Measurements from ENCODE around the gene C2orf74. TPM values are rescaled to one million over a fixed set of nuclear protein-coding genes. Genes with fewer than 3 reads are reported as not detected.
"Not testable (repeated sequence)": the region's sequence is repeated elsewhere in the genome, so short reads cannot be mapped to it uniquely, and the experiment has no call there.

C2orf74 gene
- total and polyA plus RNA-seq, 10 donors = 9.4 to 36.7 (median 24.1) TPM

- no peak overlapping the region for H3K27ac ChIP-seq
- WGBS, 5 donors = 63 to 87% (median 78%) methylated on average over 3 of the region's 3 CpGs
- DNase-seq = no peak
These were observed 36.8 kb upstream of the C2orf74 start for GRCh38 chr2:61125123-61125710.

GRCh38 chr2:61125798-61126197 is 36.2 kb upstream of the C2orf74 start:
- Histone ChIP-seq H3K36me3 (peaks cover 0 to 4% (median 0%) of the 10 kb centered on the region in 6 donors), H3K4me3 (no peak overlapping the region), H3K27ac (no peak overlapping the region), H3K4me1 (no peaks in the 10 kb centered on the region), H3K9me3 (peaks cover 0 to 20% (median 16%) of the 10 kb centered on the region in 8 donors), H3K27me3 (replicated peaks in 1 of 7) (no peaks in the 10 kb centered on the region)
- intact Hi-C loops (cut with DNase I; ENCODE audit: low total_unique reads) = no loop called here
- TF ChIP-seq CTCF (IDR thresholded peaks at IDR 0.05 in 8 of 11, conservative IDR thresholded peaks at IDR 0.05 in 3 of 11) = no peak
- no peak for TF ChIP-seq POLR2AphosphoS5 (IDR thresholded peaks at IDR 0.05)
- no peak for TF ChIP-seq POLR2A (IDR thresholded peaks at IDR 0.05)
- 92 to 99% (median 97%) methylated on average over 3 of the region's 3 CpGs for WGBS, 5 donors
- no peak for DNase-seq

More at GRCh38 chr2:61125123-61125710, 36.8 kb upstream of the C2orf74 start:
- Histone ChIP-seq H3K27me3 (replicated peaks in 1 of 7) (no peaks in the 10 kb centered on the region), H3K36me3 (peaks cover 0 to 10% (median 0%) of the 10 kb centered on the region in 6 donors), H3K4me1 (no peaks in the 10 kb centered on the region), H3K4me3 (no peak overlapping the region), H3K9me3 (peaks cover 0 to 20% (median 16%) of the 10 kb centered on the region in 8 donors)
- TF ChIP-seq POLR2A (IDR thresholded peaks at IDR 0.05) (no peak), CTCF (IDR thresholded peaks at IDR 0.05 in 8 of 11, conservative IDR thresholded peaks at IDR 0.05 in 3 of 11) (no peak), POLR2AphosphoS5 (IDR thresholded peaks at IDR 0.05) (no peak)
- intact Hi-C loops (cut with DNase I; ENCODE audit: low total_unique reads) = no loop called here

GRCh38 chr2:61128122-61128521 is 33.9 kb upstream of the C2orf74 start:
- H3K27ac ChIP-seq; H3K4me1 ChIP-seq; DNase-seq; H3K27me3 ChIP-seq (replicated peaks in 1 of 7); intact Hi-C loops (cut with DNase I; ENCODE audit: low total_unique reads); H3K36me3 ChIP-seq; H3K4me3 ChIP-seq: not testable (repeated sequence)
- 94 to 98% (median 97%) methylated on average over 5 to 6 of the region's 6 CpGs for WGBS, 5 donors
- peaks cover 0 to 20% (median 16%) of the 10 kb centered on the region in 8 donors for H3K9me3 ChIP-seq

DNA sequence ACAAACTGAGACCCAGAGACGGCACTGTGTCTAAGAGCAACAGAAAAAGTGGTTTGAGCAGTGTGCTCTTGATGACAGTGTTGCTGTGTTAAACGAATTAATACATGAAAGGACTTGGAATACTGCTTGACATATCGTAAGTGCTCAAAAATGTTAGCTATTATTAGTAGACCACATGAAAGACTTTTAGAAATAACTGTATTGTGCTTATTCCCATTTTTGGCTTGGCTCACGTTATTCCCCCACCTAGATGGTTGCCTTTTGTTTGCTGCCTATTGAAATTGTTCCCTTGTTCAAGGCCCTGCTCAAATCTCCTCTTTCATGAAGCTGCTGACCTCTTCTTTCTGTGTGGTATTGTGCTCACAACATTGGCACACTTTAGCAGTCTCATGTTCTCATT is 27.8 kb upstream of the C2orf74 start:
- intact Hi-C loops (cut with DNase I; ENCODE audit: low total_unique reads) = no loop called here
- Histone ChIP-seq H3K27ac (no peak overlapping the region), H3K9me3 (peaks cover 0 to 1% (median 0%) of the 10 kb centered on the region in 8 donors), H3K4me3 (no peak overlapping the region), H3K36me3 (no peaks in the 10 kb centered on the region), H3K4me1 (no peaks in the 10 kb centered on the region), H3K27me3 (replicated peaks in 1 of 7) (no peaks in the 10 kb centered on the region)
- no peak for DNase-seq
- WGBS, 5 donors = 73 to 81% (median 79%) methylated on average over 4 of the region's 4 CpGs
- TF ChIP-seq CTCF (IDR thresholded peaks at IDR 0.05 in 8 of 11, conservative IDR thresholded peaks at IDR 0.05 in 3 of 11) = no peak
- no peak for TF ChIP-seq POLR2A (IDR thresholded peaks at IDR 0.05)
- no peak for TF ChIP-seq POLR2AphosphoS5 (IDR thresholded peaks at IDR 0.05)
